Esophagus squamous epithelium (tissue), 4 donors: ENCODE measurements around the gene MAP4K3.

Experiments
- CTCF ChIP-seq, 6 experiments: fragments of 450-650 bp in 4 of 6; fragments of 200-600 bp in 2 of 6; sonication (generic) in 2 of 6; IDR thresholded peaks; one replicate each; pipeline ENCODE4 v1.5.1; 2016 to 2019; ENCODE audit warnings: antibody characterized with exemption in 6 of 6, mild to moderate bottlenecking in 4 of 6, moderate library complexity in 4 of 6
- POLR2A ChIP-seq, 4 donors: fragments of 450-650 bp; IDR thresholded peaks; one replicate each; pipeline ENCODE4 v1.6.1; 2017; ENCODE audit warnings: antibody characterized with exemption in 4 of 4, mild to moderate bottlenecking in 4 of 4, moderate library complexity in 3 of 4

GRCh38 chr2:39311469-39311868 lies 125.6 kb downstream of the MAP4K3 start:
- TF ChIP-seq CTCF (IDR thresholded peaks at IDR 0.05) = no peak
- no peak for TF ChIP-seq POLR2A (IDR thresholded peaks at IDR 0.05)
